K562 (cell line): ENCODE results near the gene MIDN. TPM values are rescaled to one million over a fixed set of nuclear protein-coding genes. Genes with fewer than 3 reads are reported as not detected.

ENCODE experiments used
- ATF3 ChIP-seq, 2 experiments: fragments of 450-650 bp in 1 of 2; sonication (generic) in 1 of 2; formaldehyde crosslinking in 1 of 2; IDR thresholded peaks in 1 of 2; conservative IDR thresholded peaks in 1 of 2; 2 replicates each; pipeline versions ENCODE4 v1.6.1 to v1.8.1; 2016 to 2023; ENCODE audit warnings: mild to moderate bottlenecking in 2 of 2, moderate library complexity in 2 of 2, inconsistent platforms in 1 of 2, missing genetic modification reagents in 1 of 2
- BRF1 ChIP-seq: IDR thresholded peaks from 3 replicates; pipeline ENCODE4 v1.6.1; 2011; ENCODE audit warnings: borderline replicate concordance, mild to moderate bottlenecking; ENCODE audit not compliant: insufficient read length; ENCODE audit errors: extremely low read depth
- GABPB2 ChIP-seq: fragments of 250-450 bp; sonication (Bioruptor Pico); conservative IDR thresholded peaks from 2 replicates; pipeline ENCODE4 v1.5.1; 2021; ENCODE audit warnings: mild to moderate bottlenecking
- JUND ChIP-seq, 2 experiments: IDR thresholded peaks; 2 replicates in 1 of 2; 3 replicates in 1 of 2; pipeline ENCODE4 v1.6.1; 2011; ENCODE audit warnings: borderline replicate concordance in 2 of 2, low read depth in 2 of 2, low read length in 2 of 2, improper control_type of control experiment in 1 of 2, missing biosample characterization in 1 of 2, missing genetic modification characterization in 1 of 2, missing genetic modification reagents in 1 of 2
- LCOR ChIP-seq: sonication (generic); formaldehyde crosslinking; IDR thresholded peaks from 2 replicates; pipeline ENCODE4 v1.8.0; 2022; ENCODE audit warnings: mild to moderate bottlenecking, missing genetic modification reagents
- NFXL1 ChIP-seq: fragments of 450-650 bp; formaldehyde crosslinking; IDR thresholded peaks from 2 replicates; pipeline ENCODE4 v1.4.0; 2021; ENCODE audit warnings: mild to moderate bottlenecking
- PRMT5 ChIP-seq: sonication (generic); formaldehyde crosslinking; IDR thresholded peaks from 2 replicates; pipeline ENCODE4 v1.5.0; 2020; ENCODE audit warnings: missing genetic modification reagents
- SMC3 ChIP-seq: conservative IDR thresholded peaks from 2 replicates; pipeline ENCODE4 v1.6.1; 2011; ENCODE audit warnings: low read depth, low read length, improper control_type of control experiment; ENCODE audit not compliant: insufficient read depth
- TGIF2 ChIP-seq: sonication (generic); formaldehyde crosslinking; IDR thresholded peaks from 2 replicates; pipeline ENCODE4 v1.8.1; 2022; ENCODE audit warnings: mild to moderate bottlenecking, missing genetic modification reagents, moderate library complexity
- ZNF165 ChIP-seq: fragments of 250-450 bp; sonication (Bioruptor Pico); IDR thresholded peaks from 2 replicates; pipeline ENCODE4 v1.4.0; 2020; ENCODE audit warnings: borderline replicate concordance
- polyA plus RNA-seq, 8 experiments: library from polyadenylated mRNA; depleted of rRNA in 4 of 8; stranded (reverse) in 5 of 8; unstranded in 3 of 8; fragments of >200 nt; fragmentation: Nextera tagmentation in 2 of 8; fragmentation: Illumina TruSeq in 1 of 8; extraction: Ambion mirVana in 2 of 8; extraction: Trizol in 1 of 8; gene quantifications; 2 replicates each; pipeline versions ENCODE4 v1.2.1 to v1.2.3, GENCODE V29; 2011 to 2014; ENCODE audit warnings: inconsistent platforms in 1 of 8, missing spikeins in 1 of 8
- total RNA-seq, 7 experiments: library from RNA; depleted of rRNA in 6 of 7; stranded (reverse); fragments of >200 nt in 6 of 7; fragmentation: Illumina TruSeq in 2 of 7; extraction: Trizol in 2 of 7; gene quantifications; 2 replicates each; pipeline versions ENCODE4 v1.2.1 to v1.2.3, GENCODE V29; 2011 to 2021; ENCODE audit warnings: low replicate concordance in 1 of 7
- TF ChIP-seq, protein P1 (sequence below): sonication (generic); formaldehyde crosslinking; IDR thresholded peaks from 2 replicates; pipeline ENCODE4 v1.8.1; 2023; ENCODE audit warnings: missing genetic modification reagents, mild to moderate bottlenecking, borderline replicate concordance
- TF ChIP-seq, protein P2 (sequence below): fragments of 250-450 bp; sonication (Bioruptor Pico); IDR thresholded peaks from 2 replicates; pipeline ENCODE4 v1.4.0; 2020; ENCODE audit warnings: mild to moderate bottlenecking, moderate library complexity
- TF ChIP-seq, protein P3 (sequence below): sonication (generic); formaldehyde crosslinking; IDR thresholded peaks from 2 replicates; pipeline ENCODE4 v1.8.0; 2022; ENCODE audit warnings: mild to moderate bottlenecking, missing genetic modification reagents, borderline replicate concordance

The MIDN gene
- total and polyA plus RNA-seq, 9 of the 15 experiments (the other 6 are each of a cell fraction or from before 2014, with no cell fraction given), result 0.17 to 120 (median 10.1) TPM

- TF ChIP-seq, protein P1, sequence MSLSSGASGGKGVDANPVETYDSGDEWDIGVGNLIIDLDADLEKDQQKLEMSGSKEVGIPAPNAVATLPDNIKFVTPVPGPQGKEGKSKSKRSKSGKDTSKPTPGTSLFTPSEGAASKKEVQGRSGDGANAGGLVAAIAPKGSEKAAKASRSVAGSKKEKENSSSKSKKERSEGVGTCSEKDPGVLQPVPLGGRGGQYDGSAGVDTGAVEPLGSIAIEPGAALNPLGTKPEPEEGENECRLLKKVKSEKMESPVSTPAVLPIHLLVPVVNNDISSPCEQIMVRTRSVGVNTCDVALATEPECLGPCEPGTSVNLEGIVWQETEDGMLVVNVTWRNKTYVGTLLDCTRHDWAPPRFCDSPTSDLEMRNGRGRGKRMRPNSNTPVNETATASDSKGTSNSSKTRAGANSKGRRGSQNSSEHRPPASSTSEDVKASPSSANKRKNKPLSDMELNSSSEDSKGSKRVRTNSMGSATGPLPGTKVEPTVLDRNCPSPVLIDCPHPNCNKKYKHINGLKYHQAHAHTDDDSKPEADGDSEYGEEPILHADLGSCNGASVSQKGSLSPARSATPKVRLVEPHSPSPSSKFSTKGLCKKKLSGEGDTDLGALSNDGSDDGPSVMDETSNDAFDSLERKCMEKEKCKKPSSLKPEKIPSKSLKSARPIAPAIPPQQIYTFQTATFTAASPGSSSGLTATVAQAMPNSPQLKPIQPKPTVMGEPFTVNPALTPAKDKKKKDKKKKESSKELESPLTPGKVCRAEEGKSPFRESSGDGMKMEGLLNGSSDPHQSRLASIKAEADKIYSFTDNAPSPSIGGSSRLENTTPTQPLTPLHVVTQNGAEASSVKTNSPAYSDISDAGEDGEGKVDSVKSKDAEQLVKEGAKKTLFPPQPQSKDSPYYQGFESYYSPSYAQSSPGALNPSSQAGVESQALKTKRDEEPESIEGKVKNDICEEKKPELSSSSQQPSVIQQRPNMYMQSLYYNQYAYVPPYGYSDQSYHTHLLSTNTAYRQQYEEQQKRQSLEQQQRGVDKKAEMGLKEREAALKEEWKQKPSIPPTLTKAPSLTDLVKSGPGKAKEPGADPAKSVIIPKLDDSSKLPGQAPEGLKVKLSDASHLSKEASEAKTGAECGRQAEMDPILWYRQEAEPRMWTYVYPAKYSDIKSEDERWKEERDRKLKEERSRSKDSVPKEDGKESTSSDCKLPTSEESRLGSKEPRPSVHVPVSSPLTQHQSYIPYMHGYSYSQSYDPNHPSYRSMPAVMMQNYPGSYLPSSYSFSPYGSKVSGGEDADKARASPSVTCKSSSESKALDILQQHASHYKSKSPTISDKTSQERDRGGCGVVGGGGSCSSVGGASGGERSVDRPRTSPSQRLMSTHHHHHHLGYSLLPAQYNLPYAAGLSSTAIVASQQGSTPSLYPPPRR, result no peak
- TF ChIP-seq ZNF165 (CRISPR knock-in tag) (no peak), SMC3 (0 out of 2 replicates have a peak, but pooled peaks have one; percentile 47), PRMT5 (CRISPR knock-in tag) (no peak), LCOR (CRISPR knock-in tag) (no peak), ATF3 (IDR thresholded peaks at IDR 0.05) (peak; percentile 38; the same call in 1 of the 2 replicates), ATF3 (CRISPR knock-in tag; conservative IDR thresholded peaks at IDR 0.05) (no peak), NFXL1 (CRISPR knock-in tag) (no peak), TGIF2 (CRISPR knock-in tag) (no peak), GABPB2 (CRISPR knock-in tag) (no peak), JUND (IDR thresholded peaks at IDR 0.05; ENCODE audit: borderline replicate concordance, low read depth, low read length) (no peak), JUND (tag; IDR thresholded peaks at IDR 0.05; ENCODE audit: borderline replicate concordance, low read depth, low read length) (no peak), BRF1 (no peak)
- TF ChIP-seq, protein P2, sequence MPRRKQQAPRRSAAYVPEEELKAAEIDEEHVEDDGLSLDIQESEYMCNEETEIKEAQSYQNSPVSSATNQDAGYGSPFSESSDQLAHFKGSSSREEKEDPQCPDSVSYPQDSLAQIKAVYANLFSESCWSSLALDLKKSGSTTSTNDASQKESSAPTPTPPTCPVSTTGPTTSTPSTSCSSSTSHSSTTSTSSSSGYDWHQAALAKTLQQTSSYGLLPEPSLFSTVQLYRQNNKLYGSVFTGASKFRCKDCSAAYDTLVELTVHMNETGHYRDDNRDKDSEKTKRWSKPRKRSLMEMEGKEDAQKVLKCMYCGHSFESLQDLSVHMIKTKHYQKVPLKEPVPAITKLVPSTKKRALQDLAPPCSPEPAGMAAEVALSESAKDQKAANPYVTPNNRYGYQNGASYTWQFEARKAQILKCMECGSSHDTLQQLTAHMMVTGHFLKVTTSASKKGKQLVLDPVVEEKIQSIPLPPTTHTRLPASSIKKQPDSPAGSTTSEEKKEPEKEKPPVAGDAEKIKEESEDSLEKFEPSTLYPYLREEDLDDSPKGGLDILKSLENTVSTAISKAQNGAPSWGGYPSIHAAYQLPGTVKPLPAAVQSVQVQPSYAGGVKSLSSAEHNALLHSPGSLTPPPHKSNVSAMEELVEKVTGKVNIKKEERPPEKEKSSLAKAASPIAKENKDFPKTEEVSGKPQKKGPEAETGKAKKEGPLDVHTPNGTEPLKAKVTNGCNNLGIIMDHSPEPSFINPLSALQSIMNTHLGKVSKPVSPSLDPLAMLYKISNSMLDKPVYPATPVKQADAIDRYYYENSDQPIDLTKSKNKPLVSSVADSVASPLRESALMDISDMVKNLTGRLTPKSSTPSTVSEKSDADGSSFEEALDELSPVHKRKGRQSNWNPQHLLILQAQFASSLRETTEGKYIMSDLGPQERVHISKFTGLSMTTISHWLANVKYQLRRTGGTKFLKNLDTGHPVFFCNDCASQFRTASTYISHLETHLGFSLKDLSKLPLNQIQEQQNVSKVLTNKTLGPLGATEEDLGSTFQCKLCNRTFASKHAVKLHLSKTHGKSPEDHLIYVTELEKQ, result no peak
- TF ChIP-seq, protein P3, sequence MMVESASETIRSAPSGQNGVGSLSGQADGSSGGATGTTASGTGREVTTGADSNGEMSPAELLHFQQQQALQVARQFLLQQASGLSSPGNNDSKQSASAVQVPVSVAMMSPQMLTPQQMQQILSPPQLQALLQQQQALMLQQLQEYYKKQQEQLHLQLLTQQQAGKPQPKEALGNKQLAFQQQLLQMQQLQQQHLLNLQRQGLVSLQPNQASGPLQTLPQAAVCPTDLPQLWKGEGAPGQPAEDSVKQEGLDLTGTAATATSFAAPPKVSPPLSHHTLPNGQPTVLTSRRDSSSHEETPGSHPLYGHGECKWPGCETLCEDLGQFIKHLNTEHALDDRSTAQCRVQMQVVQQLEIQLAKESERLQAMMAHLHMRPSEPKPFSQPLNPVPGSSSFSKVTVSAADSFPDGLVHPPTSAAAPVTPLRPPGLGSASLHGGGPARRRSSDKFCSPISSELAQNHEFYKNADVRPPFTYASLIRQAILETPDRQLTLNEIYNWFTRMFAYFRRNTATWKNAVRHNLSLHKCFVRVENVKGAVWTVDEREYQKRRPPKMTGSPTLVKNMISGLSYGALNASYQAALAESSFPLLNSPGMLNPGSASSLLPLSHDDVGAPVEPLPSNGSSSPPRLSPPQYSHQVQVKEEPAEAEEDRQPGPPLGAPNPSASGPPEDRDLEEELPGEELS (CRISPR knock-in tag), result no peak
Observed at GRCh38 chr19:1223018-1223855, 25.1 kb upstream of the MIDN start (continued).
